Hepatocyte (in vitro differentiated cells): ENCODE data around the gene MON2. TPM values are rescaled to one million over a fixed set of nuclear protein-coding genes. Genes with fewer than 3 reads are reported as not detected.
"Not testable (repeated sequence)": the region's sequence is repeated elsewhere in the genome, so short reads cannot be mapped to it uniquely, and the experiment has no call there.

Experiments
- DNase-seq: peaks from one replicate; pipeline ENCODE4 v3.0.0-alpha.2; 2016; ENCODE audit warnings: low spot score
- H2AFZ ChIP-seq: fragments of 200-600 bp; sonication (generic); 2 replicates; pipeline ENCODE4 v1.6.0; 2016; ENCODE audit warnings: antibody characterized with exemption, mild to moderate bottlenecking
- H3K27ac ChIP-seq: fragments of 200-600 bp; sonication (generic); 2 replicates; pipeline ENCODE4 v1.5.1; 2016; ENCODE audit warnings: mild to moderate bottlenecking
- H3K27me3 ChIP-seq: fragments of 200-600 bp; sonication (generic); 2 replicates; pipeline ENCODE4 v1.6.1; 2016
- H3K36me3 ChIP-seq: fragments of 200-600 bp; sonication (generic); replicated peaks from 2 replicates; pipeline ENCODE4 v1.5.1; 2016; ENCODE audit warnings: low read depth; ENCODE audit not compliant: insufficient read depth
- H3K4me1 ChIP-seq: fragments of 200-600 bp; sonication (generic); 2 replicates; pipeline ENCODE4 v1.5.1; 2016; ENCODE audit warnings: mild to moderate bottlenecking, moderate library complexity; ENCODE audit not compliant: insufficient read depth
- H3K4me2 ChIP-seq: fragments of 200-600 bp; sonication (generic); 2 replicates; pipeline ENCODE4 v1.6.0; 2016
- H3K4me3 ChIP-seq: fragments of 200-600 bp; sonication (generic); 2 replicates; pipeline ENCODE4 v1.5.1; 2016; ENCODE audit warnings: mild to moderate bottlenecking
- H3K79me2 ChIP-seq: fragments of 200-600 bp; sonication (generic); 2 replicates; pipeline ENCODE4 v1.6.0; 2017; ENCODE audit warnings: mild to moderate bottlenecking
- H3K9me2 ChIP-seq: fragments of 200-600 bp; sonication (generic); replicated peaks from 2 replicates; pipeline ENCODE4 v1.6.0; 2017; ENCODE audit warnings: mild to moderate bottlenecking; ENCODE audit not compliant: insufficient read depth
- H3K9me3 ChIP-seq: fragments of 200-600 bp; sonication (generic); 2 replicates; pipeline ENCODE4 v1.5.1; 2016; ENCODE audit warnings: low read depth, mild to moderate bottlenecking
- H4K20me1 ChIP-seq: fragments of 200-600 bp; sonication (generic); 2 replicates; pipeline ENCODE4 v1.6.0; 2016; ENCODE audit warnings: mild to moderate bottlenecking; ENCODE audit not compliant: insufficient read depth, poor library complexity, severe bottlenecking
- CTCF ChIP-seq: fragments of 200-600 bp; sonication (generic); IDR thresholded peaks from 2 replicates; pipeline ENCODE4 v1.5.1; 2016; ENCODE audit warnings: antibody characterized with exemption, mild to moderate bottlenecking; ENCODE audit not compliant: poor library complexity
- EZH2 ChIP-seq: fragments of 200-600 bp; sonication (generic); IDR thresholded peaks from 2 replicates; pipeline ENCODE4 v1.6.1; 2016; ENCODE audit warnings: antibody characterized with exemption, mild to moderate bottlenecking, borderline replicate concordance
- EZH2phosphoT487 ChIP-seq: fragments of 200-600 bp; sonication (generic); IDR thresholded peaks from one replicate; pipeline ENCODE4 v1.6.1; 2018; ENCODE audit warnings: antibody characterized with exemption, mild to moderate bottlenecking, low read depth, moderate library complexity; ENCODE audit not compliant: unreplicated experiment, severe bottlenecking
- WGBS: methylation state at CpG from one replicate; pipeline ENCODE4 v1.1.6; 2016; ENCODE audit warnings: low lambda C conversion rate; ENCODE audit errors: missing lambda C conversion rate; 5-methylcytosine and 5-hydroxymethylcytosine counted together
- polyA plus RNA-seq: library from polyadenylated mRNA; unstranded; fragments of >200 nt; fragmentation: Nextera tagmentation; extraction: Ambion mirVana; gene quantifications from 2 replicates; pipeline ENCODE4 v1.2.1, GENCODE V29; 2016
- total RNA-seq: library from RNA; depleted of rRNA; stranded (reverse); fragments of >200 nt; gene quantifications from 2 replicates; pipeline ENCODE4 v1.2.3, GENCODE V29; 2014

Gene MON2
- total and polyA plus RNA-seq, 2 experiments from 2014 or later, result 23.7 to 60.9 TPM

- Histone ChIP-seq H3K79me2 (no peaks in the 10 kb centered on the region), H3K27ac (no peak overlapping the region), H4K20me1 (no peaks in the 10 kb centered on the region), H3K36me3 (no peaks in the 10 kb centered on the region), H3K4me3 (no peak overlapping the region), H3K4me2 (no peak overlapping the region), H3K4me1 (no peaks in the 10 kb centered on the region), H2AFZ (no peak overlapping the region), H3K9me3 (no peaks in the 10 kb centered on the region), H3K27me3 (peaks cover 12% of the 10 kb centered on the region), H3K9me2 (no peaks in the 10 kb centered on the region)
- peak; percentile 79 for DNase-seq
- 12% methylated on average over 6 of the region's 6 CpGs for WGBS
- peak; percentile 61 for TF ChIP-seq CTCF
- no peak for TF ChIP-seq EZH2
Measured at GRCh38 chr12:62438098-62438692, 28.4 kb upstream of the MON2 start.

GRCh38 chr12:62446754-62447452, 19.7 kb upstream of the MON2 start:
- no peak for DNase-seq

GRCh38 chr12:62448436-62448835, 18.2 kb upstream of the MON2 start:
- no peak for DNase-seq
- WGBS, result 87% methylated on average over 3 of the region's 3 CpGs
- Histone ChIP-seq H3K79me2 (no peaks in the 10 kb centered on the region), H3K27me3 (no peaks in the 10 kb centered on the region), H3K9me2 (no peaks in the 10 kb centered on the region), H3K36me3 (no peaks in the 10 kb centered on the region), H3K4me2 (no peak overlapping the region), H3K9me3 (no peaks in the 10 kb centered on the region), H3K4me1 (no peaks in the 10 kb centered on the region), H3K4me3 (no peak overlapping the region), H2AFZ (no peak overlapping the region), H4K20me1 (no peaks in the 10 kb centered on the region), H3K27ac (no peak overlapping the region)
- TF ChIP-seq EZH2 (no peak), CTCF (no peak), EZH2phosphoT487 (no peak)

More at GRCh38 chr12:62446754-62447452, 19.7 kb upstream of the MON2 start:
- Histone ChIP-seq H3K9me2 (no peaks in the 10 kb centered on the region), H3K79me2 (no peaks in the 10 kb centered on the region), H3K9me3 (no peaks in the 10 kb centered on the region), H4K20me1 (no peaks in the 10 kb centered on the region), H3K27ac (no peak overlapping the region), H3K4me2 (no peak overlapping the region), H2AFZ (no peak overlapping the region), H3K27me3 (no peaks in the 10 kb centered on the region), H3K4me3 (no peak overlapping the region), H3K4me1 (no peaks in the 10 kb centered on the region), H3K36me3 (no peaks in the 10 kb centered on the region)
- TF ChIP-seq CTCF (no peak), EZH2phosphoT487 (no peak), EZH2 (no peak)
- WGBS, result 50% methylated on average over 2 of the region's 2 CpGs

GRCh38 chr12:62455429-62455828, 11.2 kb upstream of the MON2 start:
- H2AFZ ChIP-seq, H3K9me3 ChIP-seq, H3K9me2 ChIP-seq, H3K79me2 ChIP-seq, H3K27ac ChIP-seq, DNase-seq, H4K20me1 ChIP-seq, H3K4me1 ChIP-seq, H3K27me3 ChIP-seq, H3K4me2 ChIP-seq, H3K36me3 ChIP-seq, H3K4me3 ChIP-seq: not testable (repeated sequence)
- WGBS, result 64% methylated on average over 2 of the region's 2 CpGs
